GM13977 (cell line): ENCODE measurements around the gene GPX6.

Experiments
- DNase-seq: peaks from one replicate; pipeline ENCODE4 v3.0.0; 2012; ENCODE audit warnings: low spot score
- in situ Hi-C: fragments of 300-500 bp; cut with MboI; formaldehyde crosslinking; loops from one replicate; pipeline ENCODE4 v1.12.0; 2022; ENCODE audit warnings: low sequenced_read_pairs, low pct_unique_long_range_greater_than_20kb, mixed read lengths, inconsistent platforms; ENCODE audit not compliant: unreplicated experiment
- TF ChIP-seq, protein P1 (sequence below): IDR thresholded peaks from 2 replicates; pipeline ENCODE4 v1.5.1; 2012; ENCODE audit warnings: mild to moderate bottlenecking, control low read depth; ENCODE audit not compliant: insufficient read depth; ENCODE audit errors: extremely low read depth, missing control alignments

Gene GPX6, protein sequence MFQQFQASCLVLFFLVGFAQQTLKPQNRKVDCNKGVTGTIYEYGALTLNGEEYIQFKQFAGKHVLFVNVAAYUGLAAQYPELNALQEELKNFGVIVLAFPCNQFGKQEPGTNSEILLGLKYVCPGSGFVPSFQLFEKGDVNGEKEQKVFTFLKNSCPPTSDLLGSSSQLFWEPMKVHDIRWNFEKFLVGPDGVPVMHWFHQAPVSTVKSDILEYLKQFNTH

DNA sequence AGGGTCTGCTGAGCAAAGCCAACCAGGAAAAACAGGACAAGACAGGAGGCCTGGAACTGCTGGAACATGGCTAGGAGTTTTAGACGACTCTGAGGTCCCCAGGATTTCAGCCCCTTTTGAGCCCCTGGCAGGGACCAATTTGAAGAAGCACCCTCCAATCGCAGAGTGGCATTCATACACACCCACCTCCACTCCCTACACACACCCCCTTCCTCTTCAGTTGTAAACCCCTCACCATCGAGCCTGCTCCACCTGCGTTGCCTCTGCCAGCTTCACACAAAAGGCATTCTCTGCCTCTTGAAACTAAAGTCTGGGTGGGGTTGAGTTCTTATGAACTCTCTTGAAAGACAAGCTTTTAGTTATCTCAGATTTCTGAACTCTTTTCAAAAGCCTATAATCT lies at the start of gene GPX6:
Gene GPX6 (minus strand): TSS at position 118 of the 400 bp plus-strand sequence. CDS start 50 bp downstream, at position 68.
- in situ Hi-C loops = no loop called here
- TF ChIP-seq, protein P1, sequence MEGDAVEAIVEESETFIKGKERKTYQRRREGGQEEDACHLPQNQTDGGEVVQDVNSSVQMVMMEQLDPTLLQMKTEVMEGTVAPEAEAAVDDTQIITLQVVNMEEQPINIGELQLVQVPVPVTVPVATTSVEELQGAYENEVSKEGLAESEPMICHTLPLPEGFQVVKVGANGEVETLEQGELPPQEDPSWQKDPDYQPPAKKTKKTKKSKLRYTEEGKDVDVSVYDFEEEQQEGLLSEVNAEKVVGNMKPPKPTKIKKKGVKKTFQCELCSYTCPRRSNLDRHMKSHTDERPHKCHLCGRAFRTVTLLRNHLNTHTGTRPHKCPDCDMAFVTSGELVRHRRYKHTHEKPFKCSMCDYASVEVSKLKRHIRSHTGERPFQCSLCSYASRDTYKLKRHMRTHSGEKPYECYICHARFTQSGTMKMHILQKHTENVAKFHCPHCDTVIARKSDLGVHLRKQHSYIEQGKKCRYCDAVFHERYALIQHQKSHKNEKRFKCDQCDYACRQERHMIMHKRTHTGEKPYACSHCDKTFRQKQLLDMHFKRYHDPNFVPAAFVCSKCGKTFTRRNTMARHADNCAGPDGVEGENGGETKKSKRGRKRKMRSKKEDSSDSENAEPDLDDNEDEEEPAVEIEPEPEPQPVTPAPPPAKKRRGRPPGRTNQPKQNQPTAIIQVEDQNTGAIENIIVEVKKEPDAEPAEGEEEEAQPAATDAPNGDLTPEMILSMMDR = no peak
- DNase-seq = no peak

DNA sequence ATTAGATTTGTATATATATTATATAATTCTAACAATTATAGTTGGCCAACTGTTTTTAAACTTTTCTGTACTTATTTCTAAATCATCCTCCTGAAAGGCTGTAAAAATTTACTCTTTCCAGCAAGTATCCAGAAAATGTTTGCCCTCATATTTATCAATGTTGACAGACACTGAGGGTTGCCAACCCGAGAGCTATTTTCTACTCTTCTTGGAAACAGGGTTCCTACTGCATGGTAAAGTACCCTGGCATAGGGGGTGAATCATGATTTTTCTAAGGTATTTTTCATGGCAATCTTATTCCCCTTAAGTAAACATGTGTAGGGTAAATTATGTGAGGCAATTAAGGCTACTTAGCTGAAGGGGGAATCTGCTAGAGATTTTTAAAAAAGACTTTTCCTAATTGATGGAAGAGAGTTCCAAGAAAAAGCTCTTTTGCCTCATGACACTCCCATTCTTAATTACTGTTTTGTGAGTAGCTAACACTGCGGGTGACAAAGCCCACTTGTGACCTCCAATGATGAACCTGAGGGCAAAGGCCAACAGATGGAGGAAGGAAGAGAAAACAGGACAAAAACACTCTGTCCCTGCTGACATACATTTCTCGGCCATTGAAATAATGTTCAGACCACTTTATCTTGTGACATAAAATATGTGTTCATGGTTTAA lies 48.0 kb upstream of the GPX6 start:
- in situ Hi-C loops = no loop called here
- DNase-seq = no peak
- TF ChIP-seq, protein P1 = no peak

DNA sequence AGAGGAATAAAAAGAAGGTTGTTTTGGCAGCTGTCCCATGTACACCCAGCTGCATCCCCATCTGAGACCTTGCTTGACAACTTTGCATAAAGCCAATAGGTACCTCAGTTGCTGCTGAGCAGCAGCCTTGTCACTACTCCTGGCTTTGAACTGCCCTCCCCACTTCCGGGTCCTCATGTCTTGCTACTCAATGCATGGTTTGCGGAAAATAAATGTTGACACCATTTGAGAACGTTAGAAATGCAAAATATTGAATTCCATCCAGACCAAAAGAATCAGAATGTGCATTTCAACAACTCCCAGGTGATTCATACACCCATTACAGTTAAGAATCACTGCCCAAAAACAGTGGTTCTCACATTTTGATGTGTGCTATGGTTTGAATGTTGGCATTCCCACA lies 43.0 kb upstream of the GPX6 start:
- no peak for DNase-seq
- TF ChIP-seq, protein P1 = no peak
- in situ Hi-C loops = no loop called here

DNA sequence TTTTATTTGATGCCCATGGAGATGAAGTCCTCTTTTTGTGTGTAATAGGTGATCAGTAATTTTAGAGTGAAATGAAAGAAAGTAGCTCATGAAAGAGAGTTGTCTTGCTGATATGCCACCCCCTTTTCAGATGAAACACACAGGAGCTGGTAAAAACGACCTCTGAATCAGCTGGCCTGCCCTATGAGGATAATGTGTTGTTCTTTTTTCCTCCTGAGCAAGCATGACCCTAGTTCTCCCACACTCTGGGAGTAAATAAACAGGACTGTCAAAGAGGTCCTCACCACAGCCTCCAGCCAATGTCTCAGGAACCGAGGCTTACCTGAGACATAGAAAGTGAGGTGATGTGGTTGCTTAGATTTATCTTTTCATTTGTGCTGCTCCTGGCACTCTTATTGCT lies 39.5 kb upstream of the GPX6 start:
- in situ Hi-C loops = no loop called here
- TF ChIP-seq, protein P1 = no peak
- no peak for DNase-seq

DNA sequence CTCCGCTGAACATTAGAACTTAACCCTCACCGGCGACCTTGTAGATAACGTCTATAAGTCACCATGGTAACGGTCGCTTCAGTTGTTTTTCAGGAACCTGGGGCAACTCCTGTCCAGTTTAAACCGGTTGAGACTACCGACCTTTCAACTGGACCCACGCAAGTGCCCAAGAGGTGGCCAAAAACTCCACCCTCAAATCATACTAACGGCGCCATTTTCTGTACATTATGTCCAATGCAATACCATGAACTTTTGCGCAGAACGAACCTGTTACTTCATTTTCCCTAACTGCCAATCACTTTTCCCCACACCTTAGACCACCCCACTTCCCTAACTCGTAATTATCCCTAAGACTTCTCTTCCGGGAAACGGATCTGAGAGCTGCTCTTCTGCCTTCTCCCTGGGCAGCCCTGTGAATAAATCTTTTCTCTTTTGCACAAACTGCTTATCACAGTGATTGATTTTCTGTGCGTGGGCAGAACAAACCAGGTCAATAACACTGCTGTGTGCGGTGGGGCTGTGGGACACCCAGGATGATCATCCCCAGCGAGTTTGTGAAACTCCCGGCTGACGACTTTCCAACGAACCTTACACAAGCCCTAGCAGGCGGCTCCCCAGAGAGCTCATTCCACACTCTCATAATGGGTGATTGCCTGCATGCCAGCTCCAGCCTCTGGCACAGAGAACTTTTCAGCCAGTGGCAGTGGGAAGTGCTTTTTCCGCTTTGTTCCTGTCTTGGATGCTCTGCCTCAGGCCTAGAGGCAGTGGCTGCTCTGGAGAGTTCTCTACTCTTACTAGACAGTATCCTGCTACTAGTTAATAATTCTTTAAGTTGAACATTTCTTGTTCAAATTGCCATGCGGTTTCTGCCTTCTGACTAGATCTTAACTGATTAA lies 38.6 kb upstream of the GPX6 start:
- no peak for DNase-seq
- in situ Hi-C loops = no loop called here
- TF ChIP-seq, protein P1 = no peak

DNA sequence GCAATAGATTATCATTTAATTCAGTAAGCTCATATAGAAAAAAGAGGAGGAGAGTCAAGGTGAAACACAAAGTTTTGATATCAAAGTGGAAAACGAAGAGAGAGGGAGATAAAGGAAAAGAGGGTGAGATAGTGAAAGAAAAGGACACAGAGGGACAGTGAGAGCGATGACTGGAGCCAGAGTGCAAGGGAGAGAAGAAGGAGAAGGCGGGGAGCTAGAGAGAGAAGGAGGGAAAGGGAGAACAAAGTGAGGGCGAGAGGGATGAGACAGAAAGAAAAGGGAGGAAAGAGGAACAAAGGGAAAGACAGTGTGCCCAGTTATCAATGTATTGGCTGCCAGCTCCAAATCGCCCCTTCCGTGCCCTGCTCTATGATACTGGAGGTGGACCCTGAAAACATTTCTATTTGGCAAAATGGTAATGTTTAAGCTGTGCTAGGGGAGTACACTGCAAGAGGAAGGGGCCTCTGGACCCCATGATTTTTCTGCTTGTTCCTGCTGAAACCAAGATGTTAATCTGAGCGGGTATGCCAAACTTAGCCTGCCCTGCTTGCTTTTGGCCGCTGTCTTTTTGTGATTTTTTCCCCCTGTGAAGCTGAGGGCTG lies 37.9 kb upstream of the GPX6 start:
- no peak for DNase-seq
- TF ChIP-seq, protein P1 = no peak
- in situ Hi-C loops = no loop called here
